Endothelial cell of umbilical vein (primary cell): ENCODE measurements around the gene PAQR4.

Experiments used
- CTCF ChIP-seq, 2 donors: IDR thresholded peaks; 1 replicate in 1 of 2; 2 replicates in 1 of 2; pipeline ENCODE4 v1.5.1; 2011; ENCODE audit warnings: low read length in 2 of 2, mild to moderate bottlenecking in 2 of 2, moderate library complexity in 2 of 2, control low read depth in 1 of 2, inconsistent platforms in 1 of 2, low read depth in 1 of 2; ENCODE audit not compliant: insufficient read depth in 1 of 2; ENCODE audit errors: extremely low read depth in 1 of 2
- EZH2 ChIP-seq: IDR thresholded peaks from 2 replicates; pipeline ENCODE4 v1.6.1; 2012; ENCODE audit warnings: borderline replicate concordance, low read depth, mild to moderate bottlenecking, moderate library complexity, low read length, inconsistent platforms; ENCODE audit not compliant: severe bottlenecking
- FOS ChIP-seq: IDR thresholded peaks from 2 replicates; pipeline ENCODE4 v1.6.1; 2011; ENCODE audit warnings: mild to moderate bottlenecking, low read length, moderate library complexity, borderline replicate concordance; ENCODE audit not compliant: insufficient read depth
- GATA2 ChIP-seq: IDR thresholded peaks from 2 replicates; pipeline ENCODE4 v1.7.0; 2011; ENCODE audit warnings: low read depth, mild to moderate bottlenecking, moderate library complexity, mixed read lengths, low read length; ENCODE audit not compliant: insufficient read length, insufficient read depth
- JUN ChIP-seq: IDR thresholded peaks from 2 replicates; pipeline ENCODE4 v1.6.1; 2011; ENCODE audit warnings: borderline replicate concordance, low read depth; ENCODE audit not compliant: insufficient read length, insufficient read depth
- MAX ChIP-seq: IDR thresholded peaks from 2 replicates; pipeline ENCODE4 v1.6.1; 2011; ENCODE audit not compliant: insufficient read depth, insufficient read length
- MYC ChIP-seq: IDR thresholded peaks from one replicate; pipeline ENCODE4 v1.6.1; 2011; ENCODE audit warnings: mild to moderate bottlenecking, low read depth, low read length
- POLR2A ChIP-seq: IDR thresholded peaks from 2 replicates; pipeline ENCODE4 v1.6.1; 2012; ENCODE audit warnings: low read depth, mild to moderate bottlenecking, control low read depth, low read length
- POLR2AphosphoS5 ChIP-seq: IDR thresholded peaks from 2 replicates; pipeline ENCODE4 v1.6.1; 2012; ENCODE audit warnings: low read depth, mild to moderate bottlenecking, control low read depth, low read length, moderate library complexity; ENCODE audit not compliant: insufficient read depth

GRCh38 chr16:2976673-2977072 is 7.5 kb downstream of the PAQR4 start:
- TF ChIP-seq CTCF (IDR thresholded peaks at IDR 0.05; ENCODE audit: extremely low read depth in 1 of 2, insufficient read depth in 1 of 2, low read depth in 1 of 2, low read length in 2 of 2) (no peak), EZH2 (no peak), POLR2AphosphoS5 (no peak), POLR2A (no peak), MYC (no peak), JUN (no peak), MAX (no peak), GATA2 (no peak), FOS (no peak)
